ENCODE measurements around the gene TEX38.

TEX38 gene

DNA sequence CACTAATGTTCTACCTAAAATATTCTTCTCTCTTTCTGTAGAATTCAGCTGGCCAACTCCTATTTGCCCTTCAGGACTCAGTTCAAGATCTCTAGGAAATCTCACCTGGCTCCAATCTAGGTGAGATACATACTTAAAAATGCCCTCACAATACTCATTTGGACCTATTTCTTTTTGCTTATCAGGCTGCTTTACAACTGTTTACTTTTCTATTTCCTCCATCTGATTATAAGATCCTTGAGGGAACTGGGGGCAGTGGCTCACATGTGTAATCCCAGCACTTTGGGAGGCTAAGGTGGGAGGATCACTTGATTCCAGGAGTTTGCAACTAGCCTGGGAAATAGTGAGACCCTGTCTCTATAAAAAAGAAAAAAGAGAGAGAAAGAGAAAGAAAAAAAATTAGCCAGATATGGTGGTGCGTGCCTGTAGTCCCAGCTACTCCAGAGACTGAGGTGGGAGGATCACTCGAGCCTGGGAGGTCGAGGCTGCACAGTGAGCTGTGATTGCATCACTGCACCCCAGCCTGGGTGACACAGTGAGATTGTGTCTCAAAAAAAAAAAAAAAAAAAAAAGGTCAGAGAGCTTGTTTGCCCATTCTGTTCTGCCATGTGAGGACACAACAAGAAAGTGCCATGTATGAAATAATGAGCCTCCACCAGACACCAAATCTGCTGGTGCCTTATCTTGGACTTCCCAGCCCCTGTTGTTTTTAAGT lies 32.4 kb downstream of the TEX38 start:
- TF ChIP-seq, protein P1, sequence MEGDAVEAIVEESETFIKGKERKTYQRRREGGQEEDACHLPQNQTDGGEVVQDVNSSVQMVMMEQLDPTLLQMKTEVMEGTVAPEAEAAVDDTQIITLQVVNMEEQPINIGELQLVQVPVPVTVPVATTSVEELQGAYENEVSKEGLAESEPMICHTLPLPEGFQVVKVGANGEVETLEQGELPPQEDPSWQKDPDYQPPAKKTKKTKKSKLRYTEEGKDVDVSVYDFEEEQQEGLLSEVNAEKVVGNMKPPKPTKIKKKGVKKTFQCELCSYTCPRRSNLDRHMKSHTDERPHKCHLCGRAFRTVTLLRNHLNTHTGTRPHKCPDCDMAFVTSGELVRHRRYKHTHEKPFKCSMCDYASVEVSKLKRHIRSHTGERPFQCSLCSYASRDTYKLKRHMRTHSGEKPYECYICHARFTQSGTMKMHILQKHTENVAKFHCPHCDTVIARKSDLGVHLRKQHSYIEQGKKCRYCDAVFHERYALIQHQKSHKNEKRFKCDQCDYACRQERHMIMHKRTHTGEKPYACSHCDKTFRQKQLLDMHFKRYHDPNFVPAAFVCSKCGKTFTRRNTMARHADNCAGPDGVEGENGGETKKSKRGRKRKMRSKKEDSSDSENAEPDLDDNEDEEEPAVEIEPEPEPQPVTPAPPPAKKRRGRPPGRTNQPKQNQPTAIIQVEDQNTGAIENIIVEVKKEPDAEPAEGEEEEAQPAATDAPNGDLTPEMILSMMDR (conservative IDR thresholded peaks at IDR 0.05) = no peak
- peak overlapping the region; percentile 56 for H3K27ac ChIP-seq

DNA sequence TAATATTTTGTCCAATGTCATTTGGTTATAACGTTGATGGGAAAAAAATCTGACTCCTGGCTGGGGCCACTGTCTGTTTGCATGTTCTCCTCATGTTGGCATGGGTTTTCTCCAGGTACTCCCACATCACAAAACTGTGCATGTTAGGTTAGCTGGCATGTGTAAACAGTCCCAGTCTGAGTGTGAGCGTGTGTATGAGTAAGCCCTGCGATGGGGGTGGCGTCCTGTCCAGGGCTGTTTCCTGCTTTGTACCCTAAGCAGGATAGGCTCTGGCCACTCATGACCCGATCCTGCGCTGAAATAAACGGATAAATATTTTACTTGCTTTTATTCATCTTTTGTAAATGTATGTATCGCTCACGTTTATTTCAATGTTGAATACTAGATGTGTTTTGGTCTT lies 33.8 kb downstream of the TEX38 start:
- peak overlapping the region; percentile 56; the same call in 1 of the 2 replicates for H3K27ac ChIP-seq
- TF ChIP-seq, protein P1 (conservative IDR thresholded peaks at IDR 0.05) = no peak

DNA sequence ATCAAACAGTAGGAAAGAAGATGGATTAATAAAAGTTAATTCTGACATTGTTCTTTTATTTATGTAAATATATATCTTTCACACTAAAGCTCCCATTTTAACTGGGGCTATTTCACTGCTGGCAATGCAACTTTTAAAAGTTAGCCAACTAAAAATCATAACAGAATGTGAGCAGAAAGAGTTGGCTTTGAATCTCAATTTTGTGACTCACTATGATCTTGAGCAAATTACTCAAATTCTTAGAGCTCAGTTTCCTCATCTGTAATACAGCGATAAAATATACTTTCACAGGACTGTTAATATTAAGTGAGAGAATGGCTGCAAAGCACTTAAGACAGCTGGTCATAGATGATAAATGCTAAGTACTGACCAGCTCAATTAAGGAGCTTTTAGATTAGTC lies 36.5 kb downstream of the TEX38 start:
- H3K27ac ChIP-seq = no peak overlapping the region
- TF ChIP-seq, protein P1 (conservative IDR thresholded peaks at IDR 0.05) = no peak

DNA sequence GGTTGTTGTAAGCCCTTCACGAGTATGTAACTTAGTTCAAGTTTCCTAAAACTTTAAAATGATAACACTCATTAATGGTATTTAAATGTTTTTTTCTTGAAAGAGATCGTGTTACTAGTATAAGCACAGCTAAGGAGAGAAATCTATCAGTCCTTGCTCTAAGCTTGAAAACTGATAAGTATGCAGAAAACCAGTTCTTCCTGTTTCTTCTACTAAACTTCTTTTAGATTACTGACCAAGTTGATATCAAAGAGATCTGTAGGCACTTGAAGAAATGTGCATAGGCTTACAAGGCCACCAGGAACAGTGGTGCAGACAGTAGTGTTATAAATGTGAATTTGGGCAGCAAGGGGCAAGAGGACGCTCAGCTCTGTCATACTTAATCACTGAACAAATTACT lies 43.3 kb downstream of the TEX38 start:
- peak overlapping the region; percentile 44 for H3K27ac ChIP-seq
- TF ChIP-seq, protein P1 (conservative IDR thresholded peaks at IDR 0.05) = no peak

DNA sequence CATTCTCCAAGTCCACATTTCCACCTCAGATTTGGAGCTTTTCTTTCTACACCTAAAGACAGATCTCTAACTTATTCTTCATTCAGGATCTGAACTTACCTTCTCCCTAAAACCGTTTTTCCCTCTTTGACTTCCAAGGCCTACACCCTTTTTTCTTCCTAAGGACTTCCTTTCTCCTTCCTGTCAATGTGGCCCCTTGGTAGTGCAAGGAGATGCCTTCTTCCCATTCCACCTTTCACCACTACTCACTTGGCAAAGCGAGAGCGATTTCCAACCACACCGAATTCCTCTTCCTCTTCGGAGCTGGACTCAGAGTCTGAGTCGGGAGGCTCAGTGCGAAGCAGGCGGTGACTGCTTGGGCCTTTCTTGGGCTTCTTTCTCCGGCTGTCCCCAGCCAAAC lies 46.0 kb downstream of the TEX38 start:
- peak overlapping the region; percentile 89; the same call in 1 of the 2 replicates for H3K27ac ChIP-seq
- TF ChIP-seq, protein P1 (conservative IDR thresholded peaks at IDR 0.05) = no peak

DNA sequence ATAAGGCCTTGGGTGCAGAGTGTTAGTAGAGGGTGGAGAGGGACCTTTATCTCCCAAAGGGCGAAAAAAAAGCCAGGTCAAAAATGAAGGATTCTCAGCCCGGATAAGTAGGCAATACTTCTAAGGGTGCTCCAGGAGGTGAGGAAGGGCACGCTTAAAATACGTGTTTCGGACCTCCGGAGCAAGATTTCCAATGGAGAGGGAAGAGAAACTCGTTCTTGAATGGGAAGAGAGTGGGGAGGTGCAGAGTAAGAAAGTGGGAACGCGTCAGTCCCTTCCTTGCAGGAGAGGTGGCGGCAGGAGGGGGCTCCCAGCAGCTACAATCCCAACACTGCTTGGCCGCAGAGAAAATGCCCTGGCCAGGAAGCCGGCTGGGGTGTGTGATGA lies 46.7 kb downstream of the TEX38 start:
- H3K27ac ChIP-seq = peak overlapping the region; percentile 89
- TF ChIP-seq, protein P1 (conservative IDR thresholded peaks at IDR 0.05) = no peak

DNA sequence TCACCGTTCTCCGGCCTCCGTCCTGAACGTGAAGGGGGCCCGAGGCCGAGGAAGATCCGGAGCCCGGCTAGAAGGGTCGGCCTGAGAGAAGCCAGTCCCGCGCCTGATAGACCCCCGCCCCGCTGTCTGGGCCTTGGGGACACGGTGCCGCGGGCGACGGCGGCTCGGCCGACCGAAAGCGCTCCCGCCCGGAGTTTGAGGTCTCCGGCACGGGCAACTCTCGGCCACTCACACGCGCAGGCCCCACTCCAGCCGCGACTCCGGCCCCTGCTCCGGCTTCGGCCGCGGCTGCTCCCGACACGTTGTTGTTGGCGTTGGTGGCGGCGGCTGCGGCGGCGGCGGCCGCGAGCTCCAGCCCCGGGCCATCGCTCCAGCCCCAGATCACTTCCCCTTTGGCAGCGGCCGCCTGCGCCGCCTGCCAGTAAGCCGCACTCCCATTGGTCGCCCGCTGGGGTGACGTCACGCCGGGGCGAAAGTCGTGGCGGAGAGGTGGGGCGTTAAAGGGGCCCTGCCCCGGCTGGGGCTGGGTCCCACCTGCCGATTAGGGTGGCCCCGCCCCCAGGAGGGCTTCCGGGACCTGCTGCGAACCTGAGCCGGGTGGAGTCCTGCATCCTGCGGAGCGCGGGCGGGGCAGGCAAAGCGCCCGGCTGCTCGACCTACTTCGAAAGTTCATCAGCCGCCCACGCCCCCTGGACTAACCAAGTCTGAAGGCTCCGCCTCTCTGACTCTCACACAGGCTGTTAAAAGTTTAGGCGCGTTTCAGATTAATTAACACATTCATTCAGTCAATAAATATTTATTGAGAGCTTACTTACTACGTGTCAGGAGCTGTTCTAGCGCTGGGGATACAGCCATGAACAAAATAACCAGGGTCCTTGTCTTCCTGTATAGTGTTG lies 47.3 kb downstream of the TEX38 start, which contains the start of gene EFCAB14:
Gene EFCAB14 (minus strand): TSS at position 388 of the 896 bp plus-strand sequence. CDS start 1,027 bp downstream, outside the sequence.
- H3K27ac ChIP-seq = peak within 1 kb of the TSS; percentile 89
- TF ChIP-seq, protein P1 (conservative IDR thresholded peaks at IDR 0.05) = no peak
